Eye (tissue), 1 donor: ENCODE data around the gene ZBTB25.
A peak's percentile ranks its signal among the peaks of the same experiment; 100 is the strongest.

Source experiments
- DNase-seq: peaks from one replicate; pipeline ENCODE4 v3.0.0-alpha.2; 2015

The ZBTB25 gene

GRCh38 chr14:64474698-64475097 lies 28.9 kb downstream of the ZBTB25 start:
- DNase-seq = no peak

GRCh38 chr14:64474041-64474440 lies 29.6 kb downstream of the ZBTB25 start:
- no peak for DNase-seq

- DNase-seq = no peak
Measured at GRCh38 chr14:64468451-64468850, 35.2 kb downstream of the ZBTB25 start.

- DNase-seq = no peak
Measured at GRCh38 chr14:64467566-64467965, 36.1 kb downstream of the ZBTB25 start.

GRCh38 chr14:64467101-64467500 lies 36.5 kb downstream of the ZBTB25 start:
- DNase-seq = no peak

- peak; percentile 80 for DNase-seq
Measured at GRCh38 chr14:64465831-64466554, 37.6 kb downstream of the ZBTB25 start.

- peak; percentile 87 for DNase-seq
Measured at GRCh38 chr14:64465191-64465822, 38.3 kb downstream of the ZBTB25 start, which contains the start of gene AKAP5. AKAP5 (plus strand) TSS chr14:64465499; CDS start chr14:64468395, 2,896 bp downstream.

- DNase-seq = no peak
Measured at GRCh38 chr14:64464651-64465050, 39.0 kb downstream of the ZBTB25 start.

GRCh38 chr14:64463873-64464272 lies 39.8 kb downstream of the ZBTB25 start:
- no peak for DNase-seq

GRCh38 chr14:64463195-64463594 lies 40.4 kb downstream of the ZBTB25 start:
- DNase-seq = no peak

- no peak for DNase-seq
Measured at GRCh38 chr14:64461221-64461620, 42.4 kb downstream of the ZBTB25 start.

GRCh38 chr14:64459405-64460136 lies 44.1 kb downstream of the ZBTB25 start:
- no peak for DNase-seq

GRCh38 chr14:64454671-64455070 lies 49.0 kb downstream of the ZBTB25 start:
- no peak for DNase-seq

- DNase-seq = no peak
Measured at GRCh38 chr14:64450255-64450654, 53.4 kb downstream of the ZBTB25 start.

- DNase-seq = no peak
Measured at GRCh38 chr14:64447876-64448670, 55.6 kb downstream of the ZBTB25 start.

- DNase-seq = no peak
Measured at GRCh38 chr14:64444984-64445845, 58.4 kb downstream of the ZBTB25 start.

GRCh38 chr14:64444140-64444539 lies 59.5 kb downstream of the ZBTB25 start:
- DNase-seq = no peak

GRCh38 chr14:64442300-64442988 lies 61.2 kb downstream of the ZBTB25 start:
- DNase-seq = no peak

GRCh38 chr14:64440494-64440893 lies 63.1 kb downstream of the ZBTB25 start:
- DNase-seq = no peak

GRCh38 chr14:64439141-64439540 lies 64.5 kb downstream of the ZBTB25 start:
- DNase-seq = no peak

- DNase-seq = peak; percentile 29
Measured at GRCh38 chr14:64438181-64438841, 65.3 kb downstream of the ZBTB25 start.
